ENCODE results near the gene AUTS2.

The AUTS2 gene

GRCh38 chr7:70790215-70791073, 1192.2 kb downstream of the AUTS2 start (continued):
- no peak for TF ChIP-seq ZNF776 (tag by site-specific recombination; IDR thresholded peaks at IDR 0.05; ENCODE audit: borderline replicate concordance)
- TF ChIP-seq KLF8 (tag by site-specific recombination; IDR thresholded peaks at IDR 0.05) = no peak
- no peak for TF ChIP-seq SETDB1 (IDR thresholded peaks at IDR 0.05; ENCODE audit: insufficient read length, low read length)
- no peak for TF ChIP-seq KLF1 (tag by site-specific recombination; IDR thresholded peaks at IDR 0.05)
- no peak for TF ChIP-seq KLF10 (tag by site-specific recombination; IDR thresholded peaks at IDR 0.05)

GRCh38 chr7:70791341-70791740, 1193.1 kb downstream of the AUTS2 start:
- POLR2A ChIA-PET = no interaction called here
- H3K4me1 ChIP-seq (ENCODE audit: control insufficient read depth, insufficient read depth, low read length) = no peaks in the 10 kb centered on the region
- H3K27ac ChIP-seq (ENCODE audit: extremely low read depth, low read depth, low read length) = no peak overlapping the region
- CTCF ChIA-PET = no interaction called here
- no peak overlapping the region for H3K4me3 ChIP-seq (ENCODE audit: low read depth, low read length)
- no peaks in the 10 kb centered on the region for H3K9me3 ChIP-seq (ENCODE audit: control insufficient read depth, insufficient read depth, low read depth, low read length)
- TF ChIP-seq ZSCAN4 (tag by site-specific recombination; IDR thresholded peaks at IDR 0.05) = no peak
- TF ChIP-seq SCRT1 (tag by site-specific recombination; IDR thresholded peaks at IDR 0.05; ENCODE audit: borderline replicate concordance) = no peak
- no peak for TF ChIP-seq ZNF639 (tag by site-specific recombination; IDR thresholded peaks at IDR 0.05)
- TF ChIP-seq ZBTB20 (tag by site-specific recombination; IDR thresholded peaks at IDR 0.05) = no peak
- TF ChIP-seq ZNF211 (tag by site-specific recombination; IDR thresholded peaks at IDR 0.05; ENCODE audit: low read depth) = no peak
- no peak for TF ChIP-seq KLF1 (tag by site-specific recombination; IDR thresholded peaks at IDR 0.05)
- TF ChIP-seq ZNF830 (tag by site-specific recombination; IDR thresholded peaks at IDR 0.05; ENCODE audit: low read depth) = no peak
- H3K36me3 ChIP-seq (ENCODE audit: control insufficient read depth in 2 of 2, insufficient read depth in 1 of 2, low read length in 2 of 2) = peaks cover 11 to 64% of the 10 kb centered on the region in 2 experiments

- CTCF ChIA-PET = no interaction called here
- POLR2A ChIA-PET = no interaction called here
- Histone ChIP-seq H3K9me3 (ENCODE audit: control insufficient read depth, insufficient read depth, low read depth, low read length) (no peaks in the 10 kb centered on the region), H3K4me1 (ENCODE audit: control insufficient read depth, insufficient read depth, low read length) (no peaks in the 10 kb centered on the region), H3K36me3 (ENCODE audit: control insufficient read depth in 2 of 2, insufficient read depth in 1 of 2, low read length in 2 of 2) (peaks cover 7 to 52% of the 10 kb centered on the region in 2 experiments), H3K4me3 (ENCODE audit: low read depth, low read length) (no peak overlapping the region), H3K27ac (ENCODE audit: extremely low read depth, low read depth, low read length) (no peak overlapping the region)
- TF ChIP-seq ZFP3 (tag by site-specific recombination; IDR thresholded peaks at IDR 0.05; ENCODE audit: low read depth) = no peak
- TF ChIP-seq ZBTB7A (tag by site-specific recombination; IDR thresholded peaks at IDR 0.05; ENCODE audit: low read depth) = no peak
- TF ChIP-seq ZNF677 (tag by site-specific recombination; IDR thresholded peaks at IDR 0.05) = no peak
- no peak for TF ChIP-seq ZNF148 (tag by site-specific recombination; IDR thresholded peaks at IDR 0.05; ENCODE audit: borderline replicate concordance)
- no peak for TF ChIP-seq MEIS1 (CRISPR knock-in tag; IDR thresholded peaks at IDR 0.05; ENCODE audit: borderline replicate concordance)
- TF ChIP-seq ZNF140 (tag by site-specific recombination; IDR thresholded peaks at IDR 0.05) = no peak
- TF ChIP-seq ZNF10 (tag by site-specific recombination; IDR thresholded peaks at IDR 0.05) = no peak
Observed at GRCh38 chr7:70793060-70793459, 1194.8 kb downstream of the AUTS2 start.
